ENCODE data around the gene NIPBL. TPM values are rescaled to one million over a fixed set of nuclear protein-coding genes. Genes with fewer than 3 reads are reported as not detected.

The NIPBL gene
- total and polyA plus RNA-seq, 2 donors (not counting 1 experiment from before 2014, with no cell fraction given), result 30.8 to 34.2 TPM

DNA sequence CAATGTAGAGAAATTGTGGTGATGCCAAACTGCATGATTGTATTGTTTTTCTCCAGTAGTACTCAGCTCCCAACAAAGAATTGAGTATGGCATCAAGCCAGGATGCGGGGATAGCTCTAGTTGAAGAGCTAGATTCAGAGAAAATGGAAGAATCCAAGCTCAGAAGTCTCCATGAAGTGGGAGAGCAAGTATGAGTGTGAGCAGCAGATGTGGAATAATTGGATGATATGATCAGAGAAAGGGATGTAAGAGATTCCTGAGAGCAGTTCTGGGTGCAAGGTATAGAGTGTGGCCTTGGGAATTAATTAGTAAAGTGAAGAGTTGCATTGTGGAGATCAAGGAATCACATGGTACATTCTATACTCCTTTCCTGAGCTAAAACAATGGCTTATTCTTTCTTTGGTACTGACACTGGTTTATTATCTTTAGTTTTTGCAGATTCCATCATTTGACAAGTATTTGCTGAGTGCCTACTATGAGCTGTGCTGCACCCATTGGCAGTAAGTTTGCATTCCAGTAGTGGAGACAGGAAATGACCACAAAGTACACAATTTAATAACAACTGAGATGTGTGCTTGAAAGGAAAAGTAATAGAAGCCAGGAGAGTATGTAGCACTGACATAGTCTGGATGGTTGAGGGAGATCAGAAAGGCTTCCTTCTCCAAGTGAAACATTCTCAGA, 195.5 kb downstream of the NIPBL start:
- H4K20me1 ChIP-seq (ENCODE audit: control insufficient read depth, extremely low read depth, insufficient read depth, low read length), result no peaks in the 10 kb centered on the region
- TF ChIP-seq CTCF (conservative IDR thresholded peaks at IDR 0.05 in 1 of 2, IDR thresholded peaks at IDR 0.05 in 1 of 2; ENCODE audit: low read depth in 1 of 2, low read length in 2 of 2) (no peak), EZH2 (IDR thresholded peaks at IDR 0.05; ENCODE audit: low read length, missing control alignments) (no peak)
- H3K4me3 ChIP-seq (replicated peaks in 1 of 4; ENCODE audit: control extremely low read depth in 1 of 4, insufficient read depth in 1 of 4, low read depth in 3 of 4, low read length in 4 of 4), result no peak overlapping the region
- H3K4me2 ChIP-seq (ENCODE audit: extremely low read depth, insufficient read depth, low read length), result no peak overlapping the region
- H3K9me3 ChIP-seq (ENCODE audit: control insufficient read depth, insufficient read depth, low read depth, low read length), result no peaks in the 10 kb centered on the region
- no peak overlapping the region for H3K9ac ChIP-seq (ENCODE audit: insufficient read depth, low read length)
- peak overlapping the region; percentile 44 for H3K27ac ChIP-seq (ENCODE audit: insufficient read depth, low read length)
- no peaks in the 10 kb centered on the region for H3K27me3 ChIP-seq (ENCODE audit: control insufficient read depth, insufficient read depth, low read length)
- H2AFZ ChIP-seq (ENCODE audit: low read length), result no peak overlapping the region
- DNase-seq (ENCODE audit: low read depth in 2 of 2), result peak; percentile 40 to 96
- H3K4me1 ChIP-seq (ENCODE audit: control insufficient read depth, extremely low read depth, insufficient read depth, low read length), result no peaks in the 10 kb centered on the region
- no peaks in the 10 kb centered on the region for H3K79me2 ChIP-seq (ENCODE audit: control insufficient read depth, insufficient read depth, low read length)
- no peaks in the 10 kb centered on the region for H3K36me3 ChIP-seq (ENCODE audit: control insufficient read depth, insufficient read depth, low read length)

DNA sequence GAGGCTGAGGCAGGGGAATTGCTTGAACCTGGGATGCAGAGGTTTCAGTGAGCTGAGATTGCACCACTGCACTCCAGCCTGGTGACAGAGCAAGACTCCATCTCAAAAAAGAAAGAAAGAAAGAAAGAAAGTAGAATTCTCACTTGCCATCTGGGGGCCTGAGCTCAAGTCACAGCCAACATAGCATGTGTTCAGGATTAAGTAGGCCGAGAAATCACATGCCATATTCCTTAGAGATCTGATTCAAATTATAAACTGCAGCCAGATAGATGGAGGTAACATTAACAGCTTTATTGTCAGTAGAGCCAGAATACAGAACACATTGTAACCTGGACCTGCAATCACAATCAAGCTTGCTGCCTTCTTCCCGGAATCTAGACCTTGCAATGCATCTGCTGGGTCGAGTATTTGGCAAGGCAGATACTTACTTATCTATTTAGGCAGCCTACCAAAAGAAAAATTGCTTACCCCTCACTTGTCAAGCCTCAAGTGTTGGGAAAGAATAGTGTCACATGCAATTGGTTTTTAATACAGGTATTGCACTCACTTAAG, 198.9 kb downstream of the NIPBL start:
- Histone ChIP-seq H4K20me1 (ENCODE audit: control insufficient read depth, extremely low read depth, insufficient read depth, low read length) (no peaks in the 10 kb centered on the region), H3K27ac (ENCODE audit: insufficient read depth, low read length) (no peak overlapping the region), H3K27me3 (ENCODE audit: control insufficient read depth, insufficient read depth, low read length) (no peaks in the 10 kb centered on the region), H3K4me1 (ENCODE audit: control insufficient read depth, extremely low read depth, insufficient read depth, low read length) (no peaks in the 10 kb centered on the region), H2AFZ (ENCODE audit: low read length) (no peak overlapping the region), H3K4me3 (replicated peaks in 1 of 4; ENCODE audit: control extremely low read depth in 1 of 4, insufficient read depth in 1 of 4, low read depth in 3 of 4, low read length in 4 of 4) (no peak overlapping the region), H3K36me3 (ENCODE audit: control insufficient read depth, insufficient read depth, low read length) (no peaks in the 10 kb centered on the region), H3K9ac (ENCODE audit: insufficient read depth, low read length) (no peak overlapping the region), H3K4me2 (ENCODE audit: extremely low read depth, insufficient read depth, low read length) (no peak overlapping the region), H3K79me2 (ENCODE audit: control insufficient read depth, insufficient read depth, low read length) (no peaks in the 10 kb centered on the region), H3K9me3 (ENCODE audit: control insufficient read depth, insufficient read depth, low read depth, low read length) (no peaks in the 10 kb centered on the region)
- TF ChIP-seq EZH2 (IDR thresholded peaks at IDR 0.05; ENCODE audit: low read length, missing control alignments) (no peak), CTCF (conservative IDR thresholded peaks at IDR 0.05 in 1 of 2, IDR thresholded peaks at IDR 0.05 in 1 of 2; ENCODE audit: low read depth in 1 of 2, low read length in 2 of 2) (no peak)
- DNase-seq (ENCODE audit: low read depth in 2 of 2), result peak in 1 of 2 donors; percentile 36

- no peak overlapping the region for H3K4me3 ChIP-seq (replicated peaks in 1 of 4; ENCODE audit: control extremely low read depth in 1 of 4, insufficient read depth in 1 of 4, low read depth in 3 of 4, low read length in 4 of 4)
- H3K27me3 ChIP-seq (ENCODE audit: control insufficient read depth, insufficient read depth, low read length), result no peaks in the 10 kb centered on the region
- H3K9me3 ChIP-seq (ENCODE audit: control insufficient read depth, insufficient read depth, low read depth, low read length), result no peaks in the 10 kb centered on the region
- DNase-seq (ENCODE audit: low read depth in 2 of 2), result no peak
- no peaks in the 10 kb centered on the region for H3K79me2 ChIP-seq (ENCODE audit: control insufficient read depth, insufficient read depth, low read length)
- no peaks in the 10 kb centered on the region for H3K4me1 ChIP-seq (ENCODE audit: control insufficient read depth, extremely low read depth, insufficient read depth, low read length)
- no peaks in the 10 kb centered on the region for H3K36me3 ChIP-seq (ENCODE audit: control insufficient read depth, insufficient read depth, low read length)
- no peak overlapping the region for H3K4me2 ChIP-seq (ENCODE audit: extremely low read depth, insufficient read depth, low read length)
- no peak overlapping the region for H2AFZ ChIP-seq (ENCODE audit: low read length)
- no peaks in the 10 kb centered on the region for H4K20me1 ChIP-seq (ENCODE audit: control insufficient read depth, extremely low read depth, insufficient read depth, low read length)
- no peak overlapping the region for H3K27ac ChIP-seq (ENCODE audit: insufficient read depth, low read length)
- H3K9ac ChIP-seq (ENCODE audit: insufficient read depth, low read length), result no peak overlapping the region
- TF ChIP-seq CTCF (conservative IDR thresholded peaks at IDR 0.05 in 1 of 2, IDR thresholded peaks at IDR 0.05 in 1 of 2; ENCODE audit: low read depth in 1 of 2, low read length in 2 of 2) (no peak), EZH2 (IDR thresholded peaks at IDR 0.05; ENCODE audit: low read length, missing control alignments) (no peak)
Observed at GRCh38 chr5:37077146-37077545, 200.6 kb downstream of the NIPBL start.
